ENCODE data around the gene ZNF652.
A peak's percentile ranks its signal among the peaks of the same experiment; 100 is the strongest.

Gene ZNF652

GRCh38 chr17:49258394-49258793 lies 103.7 kb downstream of the ZNF652 start:
- DNase-seq (ENCODE audit: low spot score in 2 of 2) (no peak), ATAC-seq (no peak)
- H3K4me3 Mint-ChIP-seq, result peak overlapping the region; percentile 77

GRCh38 chr17:49255125-49255524 lies 106.9 kb downstream of the ZNF652 start:
- ATAC-seq (no peak), DNase-seq (ENCODE audit: low spot score in 2 of 2) (no peak)
- Mint-ChIP-seq H3K4me1 (no peaks in the 10 kb centered on the region), H3K27ac (no peak overlapping the region), H3K36me3 (no peaks in the 10 kb centered on the region), H3K9me3 (no peaks in the 10 kb centered on the region), H3K4me3 (no peak overlapping the region)

More at GRCh38 chr17:49258394-49258793, 103.7 kb downstream of the ZNF652 start:
- H3K27ac Mint-ChIP-seq, result no peak overlapping the region
- no peaks in the 10 kb centered on the region for H3K36me3 Mint-ChIP-seq
- no peaks in the 10 kb centered on the region for H3K9me3 Mint-ChIP-seq
- peaks cover 8% of the 10 kb centered on the region for H3K4me1 Mint-ChIP-seq

GRCh38 chr17:49254066-49254465 lies 108.0 kb downstream of the ZNF652 start:
- no peaks in the 10 kb centered on the region for H3K36me3 Mint-ChIP-seq
- H3K9me3 Mint-ChIP-seq, result no peaks in the 10 kb centered on the region
- no peaks in the 10 kb centered on the region for H3K4me1 Mint-ChIP-seq
- no peak overlapping the region for H3K4me3 Mint-ChIP-seq
- ATAC-seq, result no peak
- DNase-seq (ENCODE audit: low spot score in 2 of 2), result no peak
- H3K27ac Mint-ChIP-seq, result peak overlapping the region; percentile 49

GRCh38 chr17:49252148-49252695 lies 109.8 kb downstream of the ZNF652 start:
- Mint-ChIP-seq H3K9me3 (no peaks in the 10 kb centered on the region), H3K4me1 (no peaks in the 10 kb centered on the region), H3K27ac (no peak overlapping the region), H3K36me3 (no peaks in the 10 kb centered on the region), H3K4me3 (no peak overlapping the region)
- DNase-seq (ENCODE audit: low spot score in 2 of 2) (no peak), ATAC-seq (no peak)

GRCh38 chr17:49249890-49250522 lies 112.0 kb downstream of the ZNF652 start:
- no peaks in the 10 kb centered on the region for H3K9me3 Mint-ChIP-seq
- H3K4me3 Mint-ChIP-seq, result no peak overlapping the region
- DNase-seq (ENCODE audit: low spot score in 2 of 2) (no peak), ATAC-seq (no peak)
- H3K4me1 Mint-ChIP-seq, result no peaks in the 10 kb centered on the region
- H3K36me3 Mint-ChIP-seq, result no peaks in the 10 kb centered on the region
- no peak overlapping the region for H3K27ac Mint-ChIP-seq

GRCh38 chr17:49249292-49249794 lies 112.7 kb downstream of the ZNF652 start:
- no peaks in the 10 kb centered on the region for H3K9me3 Mint-ChIP-seq
- H3K4me3 Mint-ChIP-seq, result no peak overlapping the region
- ATAC-seq, result no peak
- H3K27ac Mint-ChIP-seq, result no peak overlapping the region
- H3K36me3 Mint-ChIP-seq, result no peaks in the 10 kb centered on the region
- no peak for DNase-seq (ENCODE audit: low spot score in 2 of 2)
- no peaks in the 10 kb centered on the region for H3K4me1 Mint-ChIP-seq

GRCh38 chr17:49247944-49248343 lies 114.1 kb downstream of the ZNF652 start:
- H3K36me3 Mint-ChIP-seq, result no peaks in the 10 kb centered on the region
- H3K9me3 Mint-ChIP-seq, result no peaks in the 10 kb centered on the region
- H3K4me1 Mint-ChIP-seq, result no peaks in the 10 kb centered on the region
- no peak overlapping the region for H3K4me3 Mint-ChIP-seq
- no peak for DNase-seq (ENCODE audit: low spot score in 2 of 2)
- no peak for ATAC-seq
- H3K27ac Mint-ChIP-seq, result no peak overlapping the region

GRCh38 chr17:49244839-49245238 lies 117.2 kb downstream of the ZNF652 start:
- Mint-ChIP-seq H3K4me1 (no peaks in the 10 kb centered on the region), H3K27ac (no peak overlapping the region), H3K36me3 (no peaks in the 10 kb centered on the region), H3K9me3 (no peaks in the 10 kb centered on the region), H3K4me3 (no peak overlapping the region)
- ATAC-seq, result no peak
- DNase-seq (ENCODE audit: low spot score in 2 of 2), result no peak

Measured in stimulated activated effector memory CD8-positive, alpha-beta T cell treated with anti-CD3 and anti-CD28 coated beads, Interleukin-12 subunit alpha, Interleukin-12 subunit beta, amount 100 ng/mL, for 72 hours (primary cell).